Esophagus squamous epithelium (tissue), 4 donors: Measurements from ENCODE around the gene OLFML2A.

Experiments
- POLR2A ChIP-seq, 4 donors: fragments of 450-650 bp; IDR thresholded peaks; one replicate each; pipeline ENCODE4 v1.6.1; 2017; ENCODE audit warnings: antibody characterized with exemption in 4 of 4, mild to moderate bottlenecking in 4 of 4, moderate library complexity in 3 of 4
- TF ChIP-seq, protein P1 (sequence below), 6 experiments: fragments of 450-650 bp in 4 of 6; fragments of 200-600 bp in 2 of 6; sonication (generic) in 2 of 6; IDR thresholded peaks; one replicate each; pipeline ENCODE4 v1.5.1; 2016 to 2019; ENCODE audit warnings: antibody characterized with exemption in 6 of 6, mild to moderate bottlenecking in 4 of 6, moderate library complexity in 4 of 6

DNA sequence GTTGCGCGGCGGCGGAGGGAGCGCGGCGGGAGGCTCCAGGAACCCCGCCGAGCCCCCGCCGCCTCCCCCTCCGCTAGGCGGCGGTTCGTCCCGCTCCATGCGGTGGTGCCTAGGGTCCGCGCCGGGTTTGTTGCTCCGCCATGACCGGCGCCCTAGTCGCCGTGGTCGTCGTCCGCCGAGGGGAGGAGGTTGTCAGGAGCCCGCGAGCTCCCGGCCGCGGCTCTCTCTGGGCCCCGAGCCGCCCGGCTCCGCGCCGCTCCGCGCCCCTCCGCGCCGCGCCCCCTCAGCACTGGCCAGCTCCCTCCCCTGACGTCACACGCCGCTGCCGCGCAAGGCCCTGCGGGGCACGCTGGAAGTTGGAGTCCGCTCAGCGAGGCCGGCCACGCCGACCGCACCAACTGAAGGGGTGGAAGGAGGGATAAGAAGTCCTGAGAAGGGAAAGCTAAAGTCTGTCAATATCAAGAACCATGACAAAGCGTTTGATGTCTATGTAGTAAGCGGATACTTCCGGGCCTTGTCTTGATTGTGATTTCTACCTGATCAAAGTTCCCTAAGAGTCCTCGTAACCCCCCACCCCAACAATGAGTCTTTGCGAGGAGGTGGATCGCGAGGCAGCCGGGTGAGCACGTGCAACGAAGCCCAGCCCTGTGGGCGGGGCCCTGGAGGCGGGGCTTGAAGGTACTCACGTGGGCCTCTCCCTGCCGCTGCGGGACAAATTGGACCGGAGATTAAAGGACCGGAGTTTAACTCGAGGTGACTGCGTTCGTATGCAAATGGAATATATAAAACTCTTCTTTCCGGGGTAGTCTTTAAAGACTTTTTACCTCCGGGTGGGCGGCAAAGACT lies 5.7 kb upstream of the OLFML2A start, which contains the start of gene NR6A1:
- peak in 3 of 4 donors; percentile 43 to 59 (median 58) for TF ChIP-seq POLR2A (IDR thresholded peaks at IDR 0.05)
- TF ChIP-seq, protein P1, sequence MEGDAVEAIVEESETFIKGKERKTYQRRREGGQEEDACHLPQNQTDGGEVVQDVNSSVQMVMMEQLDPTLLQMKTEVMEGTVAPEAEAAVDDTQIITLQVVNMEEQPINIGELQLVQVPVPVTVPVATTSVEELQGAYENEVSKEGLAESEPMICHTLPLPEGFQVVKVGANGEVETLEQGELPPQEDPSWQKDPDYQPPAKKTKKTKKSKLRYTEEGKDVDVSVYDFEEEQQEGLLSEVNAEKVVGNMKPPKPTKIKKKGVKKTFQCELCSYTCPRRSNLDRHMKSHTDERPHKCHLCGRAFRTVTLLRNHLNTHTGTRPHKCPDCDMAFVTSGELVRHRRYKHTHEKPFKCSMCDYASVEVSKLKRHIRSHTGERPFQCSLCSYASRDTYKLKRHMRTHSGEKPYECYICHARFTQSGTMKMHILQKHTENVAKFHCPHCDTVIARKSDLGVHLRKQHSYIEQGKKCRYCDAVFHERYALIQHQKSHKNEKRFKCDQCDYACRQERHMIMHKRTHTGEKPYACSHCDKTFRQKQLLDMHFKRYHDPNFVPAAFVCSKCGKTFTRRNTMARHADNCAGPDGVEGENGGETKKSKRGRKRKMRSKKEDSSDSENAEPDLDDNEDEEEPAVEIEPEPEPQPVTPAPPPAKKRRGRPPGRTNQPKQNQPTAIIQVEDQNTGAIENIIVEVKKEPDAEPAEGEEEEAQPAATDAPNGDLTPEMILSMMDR (IDR thresholded peaks at IDR 0.05): peak in 3 of 6 experiments; percentile 17 to 40 (median 32)
